Measurements from ENCODE around the gene FLNB. TPM values are rescaled to one million over a fixed set of nuclear protein-coding genes. Genes with fewer than 3 reads are reported as not detected.

FLNB gene
- total and polyA plus RNA-seq, 5 donors: 22.9 to 44.9 (median 34.0) TPM

- intact Hi-C loops (cut with DNase I): no loop called here
- Histone ChIP-seq H3K9me3 (ENCODE audit: control insufficient read depth, low read length) (no peaks in the 10 kb centered on the region), H3K27ac (ENCODE audit: low read length) (no peak overlapping the region), H3K27me3 (ENCODE audit: control insufficient read depth, insufficient read depth) (no peaks in the 10 kb centered on the region), H3K4me3 (ENCODE audit: low read length) (no peak overlapping the region), H3K4me1 (ENCODE audit: control insufficient read depth, insufficient read depth, low read length) (peaks cover 2% of the 10 kb centered on the region)
- WGBS: 89% methylated on average over 4 of the region's 4 CpGs
- DNase-seq: no peak
- no peak for ATAC-seq
Measured at GRCh38 chr3:58205981-58206380, 197.8 kb downstream of the FLNB start.

DNA sequence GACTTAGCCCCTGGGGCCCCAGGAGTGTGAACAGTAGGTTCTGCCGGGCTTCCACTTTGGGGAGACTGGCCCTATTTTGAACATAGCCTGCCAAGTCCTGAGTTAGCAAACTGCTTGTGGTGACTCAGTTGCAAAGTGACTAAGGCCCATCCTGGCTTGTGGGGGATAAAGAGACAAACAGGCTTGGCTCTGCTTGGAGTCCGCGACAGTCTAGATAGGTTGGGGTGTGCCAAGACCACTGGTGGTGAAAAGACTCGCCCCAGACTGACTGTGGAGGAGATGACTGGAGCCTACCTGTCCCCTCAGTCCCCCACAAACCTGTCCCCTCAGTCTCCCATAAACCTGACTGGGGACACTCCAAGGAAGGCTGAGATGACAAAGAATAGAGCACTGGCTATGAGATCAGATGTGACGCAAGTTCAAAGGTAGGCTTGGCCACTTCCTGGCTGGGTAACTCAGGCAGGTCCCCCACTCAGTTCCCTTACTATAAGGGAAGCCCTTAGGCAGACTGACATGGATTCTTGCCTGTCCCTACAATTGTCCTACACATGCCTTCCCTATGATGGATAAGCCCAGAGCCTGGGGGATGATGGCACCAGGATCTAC, 198.3 kb downstream of the FLNB start:
- no peak overlapping the region for H3K27ac ChIP-seq (ENCODE audit: low read length)

DNA sequence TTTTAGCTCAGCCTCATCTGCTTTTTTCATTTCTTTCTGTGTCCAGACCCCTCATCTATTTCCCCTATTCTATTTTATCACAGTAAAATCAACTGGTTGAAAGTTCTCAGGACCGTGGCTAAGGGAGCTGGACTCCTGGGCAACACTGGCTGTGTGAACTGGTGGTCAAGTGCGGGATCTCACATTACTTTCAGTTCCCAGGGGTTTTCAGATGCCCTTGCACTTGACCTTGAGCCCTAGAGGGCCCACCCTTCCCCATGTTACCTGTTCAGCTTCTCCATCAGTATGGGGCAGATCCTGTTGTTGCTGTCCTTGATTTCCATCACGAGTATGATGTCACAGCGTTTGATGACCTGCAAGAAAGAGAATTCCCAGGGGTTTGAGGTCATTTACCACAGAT, 199.7 kb downstream of the FLNB start:
- intact Hi-C loops (cut with DNase I): no loop called here
- Histone ChIP-seq H3K27me3 (ENCODE audit: control insufficient read depth, insufficient read depth) (no peaks in the 10 kb centered on the region), H3K4me1 (ENCODE audit: control insufficient read depth, insufficient read depth, low read length) (no peaks in the 10 kb centered on the region), H3K9me3 (ENCODE audit: control insufficient read depth, low read length) (no peaks in the 10 kb centered on the region), H3K27ac (ENCODE audit: low read length) (no peak overlapping the region), H3K4me3 (ENCODE audit: low read length) (no peak overlapping the region)
- WGBS: 90% methylated on average over 4 of the region's 4 CpGs
- no peak for ATAC-seq
- no peak for DNase-seq

More for the DNA sequence above, 198.3 kb downstream of the FLNB start:
- no peak for DNase-seq
- H3K9me3 ChIP-seq (ENCODE audit: control insufficient read depth, low read length): no peaks in the 10 kb centered on the region
- H3K4me1 ChIP-seq (ENCODE audit: control insufficient read depth, insufficient read depth, low read length): no peaks in the 10 kb centered on the region
- WGBS: 85% methylated on average over 5 of the region's 5 CpGs
- ATAC-seq: no peak
- no peaks in the 10 kb centered on the region for H3K27me3 ChIP-seq (ENCODE audit: control insufficient read depth, insufficient read depth)
- intact Hi-C loops (cut with DNase I): no loop called here
- H3K4me3 ChIP-seq (ENCODE audit: low read length): no peak overlapping the region

- Histone ChIP-seq H3K4me3 (ENCODE audit: low read length) (no peak overlapping the region), H3K9me3 (ENCODE audit: control insufficient read depth, low read length) (no peaks in the 10 kb centered on the region), H3K4me1 (ENCODE audit: control insufficient read depth, insufficient read depth, low read length) (no peaks in the 10 kb centered on the region), H3K27me3 (ENCODE audit: control insufficient read depth, insufficient read depth) (no peaks in the 10 kb centered on the region), H3K27ac (ENCODE audit: low read length) (no peak overlapping the region)
- intact Hi-C loops (cut with DNase I): no loop called here
- WGBS: 82% methylated on average over 3 of the region's 3 CpGs
- DNase-seq (no peak), ATAC-seq (no peak)
Measured at GRCh38 chr3:58209933-58210332, 201.7 kb downstream of the FLNB start.

GRCh38 chr3:58210761-58211460, 202.7 kb downstream of the FLNB start, which contains the start of gene DNASE1L3:
Gene DNASE1L3, minus strand, starts transcription at chr3:58210972. Its CDS starts 66 bp downstream, at chr3:58210906.
- WGBS: 58% methylated on average over 14 of the region's 14 CpGs
- no peaks in the 10 kb centered on the region for H3K4me1 ChIP-seq (ENCODE audit: control insufficient read depth, insufficient read depth, low read length)
- no peaks in the 10 kb centered on the region for H3K9me3 ChIP-seq (ENCODE audit: control insufficient read depth, low read length)
- DNase-seq (peak; percentile 35 to 69 (median 66)), ATAC-seq (peak; percentile 68 to 81)
- no peak within 1 kb of the TSS for H3K27ac ChIP-seq (ENCODE audit: low read length)
- intact Hi-C loops (cut with DNase I): no loop called here
- no peaks in the 10 kb centered on the region for H3K27me3 ChIP-seq (ENCODE audit: control insufficient read depth, insufficient read depth)
- no peak within 1 kb of the TSS for H3K4me3 ChIP-seq (ENCODE audit: low read length)

- ATAC-seq: peak in 1 of 2 donors; percentile 34
- 67% methylated on average over 7 of the region's 7 CpGs for WGBS
Measured at GRCh38 chr3:58214484-58215316, 206.5 kb downstream of the FLNB start.

GRCh38 chr3:58215317-58216025, 207.2 kb downstream of the FLNB start:
- H3K9me3 ChIP-seq (ENCODE audit: control insufficient read depth, low read length): no peaks in the 10 kb centered on the region
- DNase-seq (no peak), ATAC-seq (no peak)
- H3K27me3 ChIP-seq (ENCODE audit: control insufficient read depth, insufficient read depth): no peaks in the 10 kb centered on the region
- no peak overlapping the region for H3K27ac ChIP-seq (ENCODE audit: low read length)
- WGBS: 87% methylated on average over 10 of the region's 10 CpGs
- peaks cover 2% of the 10 kb centered on the region for H3K4me1 ChIP-seq (ENCODE audit: control insufficient read depth, insufficient read depth, low read length)
- H3K4me3 ChIP-seq (ENCODE audit: low read length): no peak overlapping the region
- intact Hi-C loops (cut with DNase I): no loop called here

More at GRCh38 chr3:58214484-58215316, 206.5 kb downstream of the FLNB start:
- Histone ChIP-seq H3K4me1 (ENCODE audit: control insufficient read depth, insufficient read depth, low read length) (peaks cover 2% of the 10 kb centered on the region), H3K4me3 (ENCODE audit: low read length) (no peak overlapping the region), H3K9me3 (ENCODE audit: control insufficient read depth, low read length) (no peaks in the 10 kb centered on the region), H3K27me3 (ENCODE audit: control insufficient read depth, insufficient read depth) (no peaks in the 10 kb centered on the region), H3K27ac (ENCODE audit: low read length) (no peak overlapping the region)
- intact Hi-C loops (cut with DNase I): no loop called here
- DNase-seq: no peak

- DNase-seq: no peak
- no peak overlapping the region for H3K4me3 ChIP-seq (ENCODE audit: low read length)
- H3K27ac ChIP-seq (ENCODE audit: low read length): no peak overlapping the region
- H3K27me3 ChIP-seq (ENCODE audit: control insufficient read depth, insufficient read depth): no peaks in the 10 kb centered on the region
- peaks cover 2% of the 10 kb centered on the region for H3K4me1 ChIP-seq (ENCODE audit: control insufficient read depth, insufficient read depth, low read length)
- no peak for ATAC-seq
- 83% methylated on average over 10 of the region's 10 CpGs for WGBS
- intact Hi-C loops (cut with DNase I): no loop called here
- H3K9me3 ChIP-seq (ENCODE audit: control insufficient read depth, low read length): no peaks in the 10 kb centered on the region
Measured at GRCh38 chr3:58216496-58217195, 208.4 kb downstream of the FLNB start.

DNA sequence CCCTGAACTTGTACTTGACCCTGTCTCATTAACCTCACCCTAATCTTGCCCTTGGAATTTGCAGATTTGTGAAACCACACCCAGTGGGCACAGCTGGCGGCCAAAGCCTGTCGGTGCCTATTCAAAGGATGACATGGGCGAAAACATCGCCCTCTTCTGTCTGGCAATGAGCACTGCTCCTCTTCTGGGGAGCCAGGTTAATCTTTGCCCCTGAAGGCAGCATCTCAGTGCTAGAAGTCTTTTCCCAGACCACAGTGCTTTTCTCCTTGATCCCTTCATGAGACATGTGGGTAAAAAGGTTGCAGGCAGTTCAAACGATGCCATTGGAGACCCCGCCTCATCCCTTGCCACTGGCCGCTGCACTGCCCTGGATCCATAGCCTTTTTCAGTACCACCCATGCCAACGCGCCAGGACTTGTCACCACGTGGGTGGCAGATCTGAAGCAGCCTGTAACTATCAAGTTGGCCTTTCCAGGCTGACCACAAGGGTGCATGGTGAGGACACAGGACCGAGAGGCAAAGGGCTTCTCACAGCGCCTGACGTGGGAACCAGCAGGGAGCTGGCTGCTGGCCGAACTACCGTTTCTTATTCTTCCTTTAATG, 209.1 kb downstream of the FLNB start:
- no peaks in the 10 kb centered on the region for H3K27me3 ChIP-seq (ENCODE audit: control insufficient read depth, insufficient read depth)
- no peak overlapping the region for H3K4me3 ChIP-seq (ENCODE audit: low read length)
- peak; percentile 73 to 87 (median 84) for DNase-seq
- peak; percentile 94 to 95 for ATAC-seq
- no peaks in the 10 kb centered on the region for H3K9me3 ChIP-seq (ENCODE audit: control insufficient read depth, low read length)
- intact Hi-C loops (cut with DNase I): no loop called here
- H3K4me1 ChIP-seq (ENCODE audit: control insufficient read depth, insufficient read depth, low read length): peaks cover 2% of the 10 kb centered on the region
- peak overlapping the region; percentile 6 for H3K27ac ChIP-seq (ENCODE audit: low read length)
- WGBS: 24% methylated on average over 15 of the region's 15 CpGs

DNA sequence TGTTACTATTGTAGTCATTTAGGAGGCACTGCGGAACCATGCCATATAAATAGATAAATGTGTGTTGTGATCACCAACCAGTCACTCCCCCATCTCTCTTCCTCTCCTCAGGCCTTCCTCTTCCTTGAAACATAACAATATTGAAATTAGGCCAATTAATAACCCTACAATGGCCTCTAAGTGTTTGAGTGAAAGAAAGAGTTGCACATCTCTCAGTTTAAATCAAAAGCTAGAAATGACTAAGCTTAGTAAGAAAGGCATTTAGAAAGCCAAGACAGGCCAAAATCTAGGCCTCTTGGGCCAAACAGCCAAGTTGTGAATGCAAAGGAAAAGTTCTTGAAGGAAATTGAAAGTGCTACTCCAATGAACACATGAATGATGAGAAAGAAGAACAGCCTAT, 210.7 kb downstream of the FLNB start:
- WGBS: 69% methylated on average over 1 of the region's 1 CpG
- Histone ChIP-seq H3K4me3 (ENCODE audit: low read length) (no peak overlapping the region), H3K9me3 (ENCODE audit: control insufficient read depth, low read length) (no peaks in the 10 kb centered on the region), H3K27ac (ENCODE audit: low read length) (no peak overlapping the region), H3K4me1 (ENCODE audit: control insufficient read depth, insufficient read depth, low read length) (peaks cover 2% of the 10 kb centered on the region), H3K27me3 (ENCODE audit: control insufficient read depth, insufficient read depth) (no peaks in the 10 kb centered on the region)
- DNase-seq: no peak
- intact Hi-C loops (cut with DNase I): no loop called here
- no peak for ATAC-seq

All from right cardiac atrium (tissue), 5 donors.